Suppressor macrophage (primary cell): ENCODE data around the gene CYP46A1.
A peak's percentile ranks its signal among the peaks of the same experiment; 100 is the strongest.
"Not testable (repeated sequence)": the region's sequence is repeated elsewhere in the genome, so short reads cannot be mapped to it uniquely, and the experiment has no call there.

Source experiments
- DNase-seq, 4 experiments: peaks; one replicate each; pipeline ENCODE4 v3.0.0-alpha.2; 2020 to 2022

Gene CYP46A1

DNA sequence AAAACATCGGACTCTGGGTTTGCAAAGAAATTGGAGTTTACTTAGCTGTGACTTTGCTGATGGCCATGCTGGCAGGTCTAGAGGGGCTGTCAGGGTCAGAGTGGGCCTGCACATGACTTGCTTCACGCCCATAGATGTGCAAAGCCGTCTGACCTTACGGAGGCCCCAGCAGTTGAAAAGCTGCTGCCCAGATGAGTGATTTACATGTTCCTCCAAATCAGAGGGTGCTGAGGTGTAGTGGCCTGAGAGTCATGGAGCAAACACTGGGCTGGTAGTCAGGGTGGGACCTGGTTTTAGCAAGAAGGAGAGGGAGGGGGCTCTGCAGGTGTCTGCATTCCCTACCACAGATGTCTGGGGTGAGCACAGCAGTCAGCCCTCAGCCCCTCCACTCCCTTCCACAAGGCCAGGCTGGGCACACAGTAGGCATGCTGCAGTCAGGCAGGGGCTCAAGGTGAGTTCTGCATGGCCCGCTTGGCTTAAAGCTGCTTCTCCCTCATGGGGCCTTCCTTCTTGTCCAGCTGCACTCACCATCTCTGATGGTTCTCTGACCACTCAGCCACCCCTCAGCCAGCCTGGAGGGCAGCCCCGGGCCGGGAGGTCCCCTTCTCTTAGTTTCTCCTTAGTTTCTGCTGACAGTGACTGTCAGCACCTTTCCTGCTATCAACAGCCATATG, 74.9 kb downstream of the CYP46A1 start:
- no peak for DNase-seq

DNA sequence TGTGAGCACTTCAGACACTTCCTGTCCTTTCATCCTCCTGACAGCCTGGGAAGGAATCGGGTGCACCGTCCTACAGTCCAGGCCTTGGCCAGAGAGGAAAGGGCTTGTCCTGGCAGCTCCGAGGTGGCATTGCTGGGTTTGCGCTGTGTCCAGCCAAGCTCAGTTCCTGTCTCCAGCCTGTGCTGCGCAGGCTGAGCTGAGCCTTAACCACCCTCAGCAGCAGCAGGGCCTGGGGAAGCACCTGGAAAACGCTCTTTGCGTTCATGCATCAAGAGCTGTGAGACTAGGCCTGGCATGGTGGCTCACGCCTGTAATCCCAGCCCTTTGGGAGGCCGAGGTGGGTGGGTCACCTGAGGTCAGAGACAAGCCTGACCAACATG, 75.4 kb downstream of the CYP46A1 start:
- DNase-seq: no peak

- DNase-seq: no peak
These were observed 76.7 kb downstream of the CYP46A1 start for GRCh38 chr14:99760817-99761216.

DNA sequence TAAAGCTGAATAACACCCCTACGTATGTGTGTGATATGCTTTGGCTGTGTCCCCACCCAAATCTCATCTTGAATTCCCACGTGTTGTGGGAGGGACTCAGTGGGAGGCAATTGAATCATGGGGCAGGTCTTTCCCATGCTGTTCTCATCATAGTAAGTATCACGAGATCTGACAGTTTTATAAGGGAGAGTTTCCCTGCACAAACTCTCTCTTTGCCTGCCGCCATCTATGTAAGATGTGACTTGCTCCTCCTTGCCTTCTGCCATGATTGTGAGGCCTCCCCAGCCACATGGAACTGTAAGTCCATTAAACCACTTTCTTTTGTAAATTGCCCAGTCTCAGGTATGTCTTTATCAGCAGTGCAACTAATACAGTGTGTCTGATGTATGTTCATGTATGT, 78.8 kb downstream of the CYP46A1 start:
- DNase-seq: not testable (repeated sequence)

- no peak for DNase-seq
These were observed 79.6 kb downstream of the CYP46A1 start for GRCh38 chr14:99763527-99764221.

DNA sequence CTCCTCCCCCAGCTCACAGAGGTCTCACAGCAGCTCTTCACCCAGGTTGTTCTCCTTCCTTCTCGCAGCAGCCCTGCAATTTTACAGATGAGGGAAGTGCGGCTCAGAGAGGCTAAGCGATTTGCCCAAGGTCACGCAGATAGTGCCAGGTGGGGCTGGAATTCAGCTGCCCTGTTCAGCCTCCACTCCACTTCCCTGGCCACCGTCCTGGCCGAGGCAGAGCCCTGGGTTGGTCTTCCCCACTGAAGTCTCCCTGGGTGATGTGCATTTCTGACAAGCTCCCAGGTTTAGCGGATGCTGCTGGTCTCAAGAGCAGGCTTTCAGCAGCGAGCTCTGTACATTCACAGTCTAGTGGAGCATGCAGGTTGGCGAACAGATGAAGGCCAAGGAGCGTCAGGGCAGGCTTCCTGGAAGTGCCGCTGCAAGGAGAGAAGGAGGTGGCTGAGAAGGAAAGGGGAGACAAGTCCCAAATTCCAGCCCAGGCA, 80.2 kb downstream of the CYP46A1 start:
- no peak for DNase-seq

DNA sequence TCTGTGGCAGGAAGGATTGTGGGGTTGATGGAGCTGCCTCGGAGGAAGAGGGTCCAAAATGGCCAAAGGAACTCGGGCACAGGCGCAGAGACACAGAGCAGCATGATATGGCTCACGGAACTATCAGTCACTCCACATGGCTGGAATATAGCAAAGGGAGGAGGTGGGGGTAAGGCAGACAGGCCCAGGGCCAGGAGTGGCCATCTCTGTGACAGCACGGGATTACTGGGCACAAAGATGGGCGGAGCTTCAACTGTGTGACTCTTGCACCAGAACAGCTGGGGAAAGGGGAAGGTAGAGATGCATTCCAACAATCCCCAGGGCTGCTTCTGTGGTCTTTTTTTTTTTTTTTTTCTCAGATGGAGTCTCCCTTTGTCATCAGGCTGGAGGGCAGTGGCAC, 84.3 kb downstream of the CYP46A1 start:
- no peak for DNase-seq

DNA sequence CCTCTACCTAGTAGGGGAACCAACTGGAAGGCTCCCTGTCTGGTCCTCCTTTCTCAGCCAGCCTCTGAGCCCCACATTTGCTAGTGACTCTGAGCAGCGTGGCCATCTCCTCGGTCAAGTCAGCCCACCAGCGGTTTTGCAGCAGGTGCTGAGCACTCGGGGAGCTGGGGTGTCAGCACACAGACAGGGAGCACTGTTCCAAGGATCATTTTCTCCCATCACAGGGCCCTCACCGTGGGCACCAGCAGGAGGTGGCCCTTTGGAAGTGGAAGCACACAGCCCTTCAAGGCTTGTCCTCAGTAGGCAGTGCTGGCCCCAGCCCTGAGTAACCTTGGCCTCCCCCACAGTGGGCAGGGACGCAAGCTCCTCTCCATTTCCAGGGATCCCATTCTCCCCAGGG, 85.0 kb downstream of the CYP46A1 start:
- DNase-seq: no peak

DNA sequence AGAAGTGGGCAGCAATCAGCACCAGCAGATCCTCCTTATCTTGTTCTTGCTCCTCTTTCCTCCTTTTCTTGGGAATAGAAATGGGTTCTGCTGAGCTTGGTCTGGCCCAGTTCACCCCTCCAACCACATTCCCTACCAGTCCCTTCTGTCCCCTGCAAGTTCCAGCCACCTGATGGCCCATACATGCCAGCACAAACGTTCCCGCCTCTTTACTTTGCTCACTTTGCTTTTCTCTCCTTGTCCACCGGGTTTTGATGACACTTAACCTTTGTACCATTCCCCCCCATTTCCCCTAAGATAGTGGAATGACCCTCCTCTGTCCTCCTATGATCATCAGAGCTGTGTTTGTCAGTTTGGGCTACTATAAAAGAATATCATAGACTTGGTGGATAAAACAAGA, 85.7 kb downstream of the CYP46A1 start:
- no peak for DNase-seq

DNA sequence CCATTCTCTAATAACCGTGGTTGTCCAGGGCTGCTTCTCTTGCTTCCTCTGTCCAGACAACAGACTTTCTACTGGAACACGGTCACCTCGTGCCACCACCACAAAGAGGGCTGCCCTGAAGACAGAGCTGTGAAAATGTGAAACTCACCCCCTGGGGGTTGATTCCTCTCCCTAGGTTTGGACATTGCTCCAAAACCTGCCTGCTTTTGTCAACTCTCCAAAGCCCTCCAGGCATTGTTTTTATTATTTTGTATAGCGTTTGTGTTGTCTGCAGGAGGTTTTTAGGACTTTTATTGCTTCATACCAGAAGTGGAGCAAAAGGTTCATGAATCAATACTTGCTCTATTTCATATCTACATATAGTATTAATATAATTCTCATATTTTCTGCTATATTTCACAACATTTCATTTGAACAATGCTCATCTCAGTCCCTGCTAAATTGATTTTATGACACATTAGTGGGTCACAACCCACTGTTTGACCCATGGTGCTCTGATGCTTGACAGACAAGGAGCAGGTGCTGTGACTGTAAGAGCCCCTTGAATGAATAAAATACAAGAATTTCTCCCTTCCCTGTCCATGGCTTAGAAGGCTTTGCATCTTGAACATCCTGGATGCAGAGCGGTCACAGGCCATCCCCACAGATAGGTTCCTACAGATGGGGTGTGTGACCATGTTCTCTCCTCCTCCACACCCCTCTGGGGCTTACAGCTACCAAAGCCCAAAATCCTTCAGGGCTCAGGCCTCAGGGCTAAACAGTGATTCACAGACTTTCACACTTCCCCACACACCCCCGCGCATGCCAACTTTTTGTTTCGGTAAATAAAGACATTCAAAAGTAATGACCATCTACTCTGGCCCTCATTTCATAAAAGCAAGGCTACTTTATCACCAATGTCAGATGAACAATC, 88.5 kb downstream of the CYP46A1 start:
- DNase-seq: no peak

- DNase-seq: no peak
These were observed 89.7 kb downstream of the CYP46A1 start for GRCh38 chr14:99773521-99774497.

GRCh38 chr14:99774556-99775307, 90.6 kb downstream of the CYP46A1 start:
- DNase-seq: peak; percentile 5 to 56 (median 24)

GRCh38 chr14:99775351-99775750, 91.3 kb downstream of the CYP46A1 start:
- DNase-seq: no peak
